Measurements from ENCODE around the gene TTL. TPM values are rescaled to one million over a fixed set of nuclear protein-coding genes. Genes with fewer than 3 reads are reported as not detected.
A peak's percentile ranks its signal among the peaks of the same experiment; 100 is the strongest.

Gene TTL
- total and polyA plus RNA-seq, 2 of the 13 experiments (the other 11 are each of a cell fraction or from before 2014, with no cell fraction given), result 19.0 to 59.8 TPM

GRCh38 chr2:112493858-112494648 is 12.1 kb downstream of the TTL start:
- intact Hi-C loops (cut with micrococcal nuclease; ENCODE audit: unreplicated experiment) (no loop called here), in situ Hi-C loops (cut with HindIII; ENCODE audit: extremely low pct_ligation_motif_present, low pct_unique_long_range_greater_than_20kb) (no loop called here)
- peaks cover 2% of the 10 kb centered on the region for H3K79me2 ChIP-seq (ENCODE audit: insufficient read depth, low read length)
- no peak overlapping the region for H3K27ac ChIP-seq (ENCODE audit: extremely low read length, insufficient read depth, low read length)
- DNase-seq (ENCODE audit: low spot score) (peak; percentile 29), ATAC-seq (peak; percentile 68; the same call in 2 of the 3 replicates), FAIRE-seq (no peak)
- POLR2A ChIA-PET, result interaction anchor here (1.4 kb wide), 1 partner anchor 13 kb away, joined by 6 read pairs; no protein-coding TSS in a partner anchor
- no peak overlapping the region for H2AFZ ChIP-seq (ENCODE audit: low read length)
- CTCF ChIA-PET (ENCODE audit: low intra/inter-chr PET ratio, low total read pairs), result interaction anchor here (1.2 kb wide), 1 partner anchor 14 kb away, joined by 3 read pairs; no protein-coding TSS in a partner anchor
- no peak overlapping the region for H3K4me3 ChIP-seq (replicated peaks in 1 of 3; ENCODE audit: insufficient read depth in 1 of 3, low read depth in 2 of 3, low read length in 3 of 3)
- TF ChIP-seq EZH2 (conservative IDR thresholded peaks at IDR 0.05; ENCODE audit: low read depth, low read length) (no peak), ZBTB33 (CRISPR knock-in tag; IDR thresholded peaks at IDR 0.05) (peak; percentile 81), SCMH1 (CRISPR knock-in tag; IDR thresholded peaks at IDR 0.05; ENCODE audit: borderline replicate concordance) (no peak), TERF1 (CRISPR knock-in tag; IDR thresholded peaks at IDR 0.05) (no peak), REPIN1 (CRISPR knock-in tag; IDR thresholded peaks at IDR 0.05; ENCODE audit: borderline replicate concordance, low read depth) (no peak), TSC22D2 (CRISPR knock-in tag; IDR thresholded peaks at IDR 0.05; ENCODE audit: borderline replicate concordance) (no peak), HOXD1 (CRISPR knock-in tag; IDR thresholded peaks at IDR 0.05) (no peak), TFAP4 (IDR thresholded peaks at IDR 0.05; ENCODE audit: borderline replicate concordance, low read depth) (peak; percentile 44; the same call in 1 of the 2 replicates), ZFP36L2 (CRISPR knock-in tag; IDR thresholded peaks at IDR 0.05) (no peak), FOSL2 (CRISPR knock-in tag; IDR thresholded peaks at IDR 0.05) (peak; percentile 82), NCOA5 (CRISPR knock-in tag; IDR thresholded peaks at IDR 0.05) (no peak), SAP130 (CRISPR knock-in tag; IDR thresholded peaks at IDR 0.05; ENCODE audit: low read depth) (peak; percentile 34; the same call in 1 of the 2 replicates), ZFP36L1 (CRISPR knock-in tag; IDR thresholded peaks at IDR 0.05) (peak; percentile 45; the same call in 1 of the 2 replicates), ZNF329 (CRISPR knock-in tag; IDR thresholded peaks at IDR 0.05; ENCODE audit: low read depth) (no peak)
- WGBS (ENCODE audit: low lambda C conversion rate), result 78% methylated on average over 9 of the region's 9 CpGs
- TSS peak; percentile 25 for BruUV-seq (replicated peaks)
- no peak overlapping the region for H3K4me2 ChIP-seq (ENCODE audit: low read depth, low read length)
- no peak overlapping the region for H3K9ac ChIP-seq (ENCODE audit: insufficient read depth, low read depth, low read length)
- peaks cover 1 to 30% of the 10 kb centered on the region in 2 experiments; a peak in 3 of 5 replicates for H3K36me3 ChIP-seq (replicated peaks in 1 of 2; ENCODE audit: control insufficient read depth in 1 of 2, insufficient read depth in 2 of 2, low read length in 2 of 2)
- no peaks in the 10 kb centered on the region for H4K20me1 ChIP-seq (ENCODE audit: insufficient read depth, low read length)
- H3K4me1 ChIP-seq (ENCODE audit: insufficient read depth, low read length), result peaks cover 16% of the 10 kb centered on the region
- H3K27me3 ChIP-seq (ENCODE audit: control insufficient read depth in 1 of 2, insufficient read depth in 2 of 2, low read length in 2 of 2), result no peaks in the 10 kb centered on the region
- H3K9me3 ChIP-seq (ENCODE audit: low read length), result no peaks in the 10 kb centered on the region
